Omental fat pad (tissue), 4 donors: ENCODE data around the gene NT5DC4. TPM values are rescaled to one million over a fixed set of nuclear protein-coding genes. Genes with fewer than 3 reads are reported as not detected.

Experiments
- ATAC-seq: fragments of 150-250 bp; one replicate; pipeline ENCODE4 v1.9.1; 2016; ENCODE audit warnings: mild to moderate bottlenecking, moderate library complexity; ENCODE audit not compliant: low FRiP score
- DNase-seq: peaks from one replicate; pipeline ENCODE4 v3.0.0-alpha.2; 2019; ENCODE audit warnings: low spot score
- CTCF ChIP-seq, 3 donors: fragments of 450-650 bp; IDR thresholded peaks; one replicate each; pipeline ENCODE4 v1.5.1; 2016 to 2017; ENCODE audit warnings: antibody characterized with exemption in 3 of 3, mild to moderate bottlenecking in 3 of 3, moderate library complexity in 2 of 3
- total RNA-seq, 4 donors: library from RNA; depleted of rRNA; stranded (reverse); fragments of >200 nt; gene quantifications; one replicate each; pipeline ENCODE4 v1.1.0, GENCODE V29; 2016

Gene NT5DC4
- total RNA-seq, 4 donors from 2014 or later: 0.56 TPM; not detected in 3

GRCh38 chr2:112709703-112710102, 11.1 kb upstream of the NT5DC4 start:
- DNase-seq (no peak), ATAC-seq (no peak)
- no peak for TF ChIP-seq CTCF (IDR thresholded peaks at IDR 0.05)

- ATAC-seq (no peak), DNase-seq (no peak)
- no peak for TF ChIP-seq CTCF (IDR thresholded peaks at IDR 0.05)
These were observed 9.7 kb upstream of the NT5DC4 start for GRCh38 chr2:112710956-112711750.

- TF ChIP-seq CTCF (IDR thresholded peaks at IDR 0.05): no peak
- ATAC-seq: no peak
- DNase-seq: no peak
These were observed 8.4 kb upstream of the NT5DC4 start for GRCh38 chr2:112712465-112712864.

- DNase-seq (no peak), ATAC-seq (no peak)
- no peak for TF ChIP-seq CTCF (IDR thresholded peaks at IDR 0.05)
These were observed 7.8 kb upstream of the NT5DC4 start for GRCh38 chr2:112712903-112713584.

GRCh38 chr2:112713585-112713925, 7.3 kb upstream of the NT5DC4 start:
- DNase-seq (no peak), ATAC-seq (peak; percentile 16)
- no peak for TF ChIP-seq CTCF (IDR thresholded peaks at IDR 0.05)

GRCh38 chr2:112713926-112714325, 6.9 kb upstream of the NT5DC4 start:
- TF ChIP-seq CTCF (IDR thresholded peaks at IDR 0.05): no peak
- ATAC-seq (no peak), DNase-seq (no peak)

- no peak for DNase-seq
These were observed 6.5 kb upstream of the NT5DC4 start for GRCh38 chr2:112714331-112714730.

More at GRCh38 chr2:112714331-112714730, 6.5 kb upstream of the NT5DC4 start:
- TF ChIP-seq CTCF (IDR thresholded peaks at IDR 0.05): no peak
- ATAC-seq: no peak
